Tibial nerve (tissue), 3 donors: ENCODE results near the gene TTC7B.

Source experiments
- POLR2A ChIP-seq, 2 donors: fragments of 450-650 bp; IDR thresholded peaks; one replicate each; pipeline ENCODE4 v1.6.1; 2017; ENCODE audit warnings: antibody characterized with exemption in 2 of 2, mild to moderate bottlenecking in 2 of 2, moderate library complexity in 2 of 2
- TF ChIP-seq, protein P1 (sequence below), 5 experiments: fragments of 200-600 bp in 3 of 5; fragments of 450-650 bp in 2 of 5; sonication (generic) in 3 of 5; IDR thresholded peaks; one replicate each; pipeline ENCODE4 v1.5.1; 2016 to 2019; ENCODE audit warnings: antibody characterized with exemption in 5 of 5, mild to moderate bottlenecking in 3 of 5, moderate library complexity in 2 of 5

DNA sequence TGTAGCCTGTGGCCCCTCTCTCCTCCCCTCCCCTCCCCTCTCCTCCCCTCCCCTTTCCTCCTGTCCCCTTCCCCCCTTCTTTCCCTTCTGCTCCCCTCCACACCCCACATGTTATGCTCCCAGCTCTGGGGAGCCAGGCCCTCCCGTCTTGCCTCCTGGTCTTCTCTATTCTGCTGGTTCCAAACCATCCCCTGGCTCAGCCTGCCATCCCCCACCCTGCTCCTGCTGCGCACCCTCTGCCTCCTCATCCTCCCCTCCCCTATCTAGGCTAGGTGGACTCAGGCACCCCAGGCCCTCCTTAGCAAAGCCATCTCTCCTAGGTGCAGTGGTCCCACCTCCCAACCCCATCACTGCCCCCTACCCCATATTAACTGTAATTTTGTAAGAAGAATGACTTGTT lies 319.9 kb downstream of the TTC7B start:
- TF ChIP-seq, protein P1, sequence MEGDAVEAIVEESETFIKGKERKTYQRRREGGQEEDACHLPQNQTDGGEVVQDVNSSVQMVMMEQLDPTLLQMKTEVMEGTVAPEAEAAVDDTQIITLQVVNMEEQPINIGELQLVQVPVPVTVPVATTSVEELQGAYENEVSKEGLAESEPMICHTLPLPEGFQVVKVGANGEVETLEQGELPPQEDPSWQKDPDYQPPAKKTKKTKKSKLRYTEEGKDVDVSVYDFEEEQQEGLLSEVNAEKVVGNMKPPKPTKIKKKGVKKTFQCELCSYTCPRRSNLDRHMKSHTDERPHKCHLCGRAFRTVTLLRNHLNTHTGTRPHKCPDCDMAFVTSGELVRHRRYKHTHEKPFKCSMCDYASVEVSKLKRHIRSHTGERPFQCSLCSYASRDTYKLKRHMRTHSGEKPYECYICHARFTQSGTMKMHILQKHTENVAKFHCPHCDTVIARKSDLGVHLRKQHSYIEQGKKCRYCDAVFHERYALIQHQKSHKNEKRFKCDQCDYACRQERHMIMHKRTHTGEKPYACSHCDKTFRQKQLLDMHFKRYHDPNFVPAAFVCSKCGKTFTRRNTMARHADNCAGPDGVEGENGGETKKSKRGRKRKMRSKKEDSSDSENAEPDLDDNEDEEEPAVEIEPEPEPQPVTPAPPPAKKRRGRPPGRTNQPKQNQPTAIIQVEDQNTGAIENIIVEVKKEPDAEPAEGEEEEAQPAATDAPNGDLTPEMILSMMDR (IDR thresholded peaks at IDR 0.05): no peak
- TF ChIP-seq POLR2A (IDR thresholded peaks at IDR 0.05): no peak
